ENCODE measurements around the gene MPZL1.

Gene MPZL1

DNA sequence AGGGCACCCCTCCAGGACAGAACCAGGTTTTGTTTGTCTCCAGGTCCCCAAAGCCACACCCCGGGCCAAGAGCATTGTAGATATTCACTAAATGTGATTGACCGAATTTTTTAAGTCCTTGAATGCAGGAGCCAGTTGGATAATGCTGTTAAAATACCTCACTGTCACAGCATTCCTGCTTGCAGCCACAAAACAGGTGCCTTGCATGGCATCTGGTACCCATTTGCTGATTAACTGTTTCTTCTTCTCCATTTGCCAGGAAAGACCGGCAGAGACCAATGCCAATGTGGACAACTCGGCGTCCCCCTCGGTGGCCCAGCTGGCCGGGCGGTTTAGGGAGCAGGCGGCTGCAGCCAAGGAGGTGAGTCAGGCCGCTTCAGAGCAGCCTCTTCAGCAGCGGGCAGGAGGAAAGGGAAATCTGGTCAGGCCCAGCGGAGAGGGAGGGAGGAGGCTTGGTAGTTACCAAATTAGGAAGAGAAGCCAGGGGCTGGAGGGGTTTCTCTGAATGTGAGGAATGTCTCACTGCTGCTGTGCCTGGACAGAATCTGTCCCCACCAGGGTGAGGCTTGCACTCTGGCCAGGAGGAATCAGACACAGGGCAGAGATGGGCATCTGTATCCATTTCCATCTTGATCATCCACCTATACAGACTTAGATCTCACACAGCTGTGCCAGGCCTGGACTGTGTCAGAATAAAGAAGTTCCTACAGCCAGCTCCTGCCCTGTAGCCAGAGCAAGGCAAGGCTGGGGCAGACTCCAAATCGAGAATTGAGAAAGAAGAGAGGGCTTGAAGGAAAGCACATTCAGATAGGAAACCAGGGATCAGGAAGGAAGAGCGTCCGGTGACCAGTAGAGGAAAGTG lies 37.9 kb upstream of the MPZL1 start:
- Mint-ChIP-seq H3K27me3 (no peaks in the 10 kb centered on the region), H3K27ac (peak overlapping the region; percentile 69), H3K4me3 (no peak overlapping the region), H3K9me3 (no peaks in the 10 kb centered on the region), H3K36me3 (ENCODE audit: low read depth) (peaks cover 17% of the 10 kb centered on the region), H3K4me1 (peaks cover 30% of the 10 kb centered on the region)
- DNase-seq (no peak), ATAC-seq (no peak)

DNA sequence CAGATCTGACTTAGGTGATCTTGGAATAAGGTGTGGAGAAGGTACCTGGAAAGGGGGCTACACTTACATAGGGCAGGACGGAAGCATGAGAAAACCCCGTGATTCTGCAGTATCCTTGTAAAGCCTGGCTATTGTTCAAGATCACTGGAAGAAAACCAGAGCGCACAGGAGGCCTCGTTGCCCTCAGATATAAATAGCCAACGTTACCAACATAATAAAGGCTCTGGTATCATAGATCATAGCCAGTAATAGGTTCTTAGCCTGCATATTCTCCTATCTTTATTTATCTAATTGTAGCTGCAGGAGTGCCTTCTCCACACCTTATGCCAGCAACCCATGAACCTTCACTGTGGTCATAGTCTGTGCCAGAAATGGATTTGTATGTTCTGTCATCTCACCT lies 35.9 kb upstream of the MPZL1 start:
- no peak overlapping the region for H3K4me3 Mint-ChIP-seq
- no peak for ATAC-seq
- H3K9me3 Mint-ChIP-seq, result no peaks in the 10 kb centered on the region
- no peaks in the 10 kb centered on the region for H3K27me3 Mint-ChIP-seq
- DNase-seq, result no peak
- peaks cover 45% of the 10 kb centered on the region for H3K4me1 Mint-ChIP-seq
- peaks cover 28% of the 10 kb centered on the region for H3K36me3 Mint-ChIP-seq (ENCODE audit: low read depth)
- H3K27ac Mint-ChIP-seq, result peak overlapping the region; percentile 17

DNA sequence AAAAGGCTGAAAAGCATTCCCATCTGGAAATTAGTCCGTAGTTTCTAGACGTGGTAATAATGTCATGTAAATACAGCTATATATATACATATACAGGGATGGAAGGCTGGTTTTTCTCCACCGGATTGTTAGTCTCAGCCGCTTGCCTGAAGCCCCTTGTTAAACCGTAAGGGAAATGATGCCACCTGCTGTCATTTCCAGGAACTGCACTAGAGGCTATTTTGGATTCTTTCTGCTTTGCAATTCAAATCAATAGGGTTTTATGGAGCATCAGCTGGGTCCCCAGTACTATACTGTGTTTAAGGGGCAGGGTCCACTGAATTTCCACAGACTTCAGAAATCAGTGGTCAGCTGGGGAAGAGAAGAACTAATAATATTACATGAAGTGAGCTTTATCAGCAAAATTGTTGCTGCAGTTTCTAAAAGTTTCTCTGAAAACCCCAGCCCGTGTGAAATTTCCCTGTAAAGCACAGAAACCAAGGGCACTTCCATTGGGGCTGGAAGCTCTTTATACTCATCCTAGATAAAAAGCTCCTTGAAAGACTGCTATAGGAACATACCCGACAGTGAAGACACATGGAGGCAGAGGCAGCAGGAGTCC lies 33.8 kb upstream of the MPZL1 start:
- Mint-ChIP-seq H3K27ac (peak overlapping the region; percentile 85), H3K27me3 (no peaks in the 10 kb centered on the region), H3K4me1 (peaks cover 35% of the 10 kb centered on the region), H3K36me3 (ENCODE audit: low read depth) (peaks cover 25% of the 10 kb centered on the region), H3K9me3 (no peaks in the 10 kb centered on the region), H3K4me3 (no peak overlapping the region)
- ATAC-seq (peak; percentile 33), DNase-seq (peak; percentile 86)

DNA sequence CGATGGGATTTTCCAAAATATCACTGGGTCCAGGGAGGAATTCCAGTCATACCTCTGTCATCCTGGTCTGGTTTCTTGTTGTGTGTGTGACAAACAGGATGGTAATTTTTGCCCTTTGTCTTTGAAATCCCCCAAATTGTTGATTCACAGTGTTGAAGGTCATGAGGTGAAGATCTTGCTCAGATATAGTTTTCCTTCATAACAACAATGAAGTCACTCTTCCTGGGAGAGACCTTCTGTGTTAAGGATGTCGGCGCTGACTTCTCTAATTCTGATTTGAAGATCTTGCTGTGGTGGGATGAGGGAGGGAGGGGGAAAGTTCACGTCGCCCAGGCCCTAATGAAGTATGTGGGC lies 32.2 kb upstream of the MPZL1 start:
- ATAC-seq (peak; percentile 62), DNase-seq (no peak)
- Mint-ChIP-seq H3K4me1 (peaks cover 34% of the 10 kb centered on the region), H3K9me3 (no peaks in the 10 kb centered on the region), H3K4me3 (no peak overlapping the region), H3K27ac (peak overlapping the region; percentile 83), H3K27me3 (no peaks in the 10 kb centered on the region), H3K36me3 (ENCODE audit: low read depth) (peaks cover 33% of the 10 kb centered on the region)

DNA sequence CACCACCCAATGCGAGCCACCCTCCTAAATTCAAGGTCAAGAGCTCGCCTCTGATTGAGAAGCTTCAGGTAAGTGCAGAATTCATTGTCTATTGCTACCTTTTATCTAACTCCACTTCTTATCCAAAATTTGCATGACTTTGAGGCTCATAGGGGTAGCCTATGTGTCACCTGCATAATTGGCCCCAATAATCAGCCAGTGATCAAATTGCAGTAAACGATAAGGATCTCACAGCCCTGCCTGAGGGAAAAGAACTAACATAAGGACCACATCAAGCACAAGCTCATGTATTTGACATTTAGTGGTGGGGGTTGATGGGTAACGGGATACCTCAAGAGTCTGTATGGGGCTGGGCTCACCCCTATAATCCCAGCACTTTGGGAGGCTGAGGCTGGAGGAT lies 31.7 kb upstream of the MPZL1 start:
- Mint-ChIP-seq H3K4me1 (peaks cover 33% of the 10 kb centered on the region), H3K4me3 (no peak overlapping the region), H3K36me3 (ENCODE audit: low read depth) (peaks cover 38% of the 10 kb centered on the region), H3K27me3 (no peaks in the 10 kb centered on the region), H3K27ac (peak overlapping the region; percentile 83), H3K9me3 (no peaks in the 10 kb centered on the region)
- ATAC-seq (peak; percentile 58), DNase-seq (no peak)

DNA sequence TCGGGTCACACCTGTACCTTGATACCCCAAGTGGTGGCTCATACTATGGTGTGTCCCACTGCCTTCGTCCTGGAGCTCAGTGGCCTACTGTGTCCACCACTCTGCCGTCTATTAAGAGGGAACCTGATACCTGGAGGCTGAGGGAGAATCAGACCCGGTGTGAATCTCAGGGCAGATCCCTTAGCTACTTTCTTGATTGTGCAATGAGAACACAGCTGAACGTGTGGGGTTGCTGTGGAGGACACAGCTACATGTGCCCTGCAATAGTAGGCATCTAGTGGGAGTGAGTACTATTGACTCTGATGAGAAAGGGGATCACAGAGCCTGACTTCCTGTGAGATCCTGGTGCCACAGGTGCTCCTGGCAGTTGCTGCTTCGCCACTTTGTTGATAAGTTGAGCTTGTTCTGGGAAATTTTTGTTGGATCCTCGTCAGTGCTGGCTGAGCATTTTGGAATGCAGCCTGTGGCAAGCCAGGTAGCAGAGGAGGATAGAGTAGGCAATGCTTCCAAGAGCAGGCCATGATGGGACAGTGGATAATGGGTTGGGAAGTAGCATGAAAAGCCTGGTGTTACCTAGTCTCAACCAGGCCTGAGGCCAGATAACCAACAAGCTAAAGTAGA lies 28.2 kb upstream of the MPZL1 start:
- peaks cover 55% of the 10 kb centered on the region for H3K36me3 Mint-ChIP-seq (ENCODE audit: low read depth)
- ATAC-seq (no peak), DNase-seq (no peak)
- H3K27ac Mint-ChIP-seq, result peak overlapping the region; percentile 62
- H3K4me1 Mint-ChIP-seq, result peaks cover 22% of the 10 kb centered on the region
- H3K4me3 Mint-ChIP-seq, result no peak overlapping the region
- H3K27me3 Mint-ChIP-seq, result no peaks in the 10 kb centered on the region
- H3K9me3 Mint-ChIP-seq, result no peaks in the 10 kb centered on the region

DNA sequence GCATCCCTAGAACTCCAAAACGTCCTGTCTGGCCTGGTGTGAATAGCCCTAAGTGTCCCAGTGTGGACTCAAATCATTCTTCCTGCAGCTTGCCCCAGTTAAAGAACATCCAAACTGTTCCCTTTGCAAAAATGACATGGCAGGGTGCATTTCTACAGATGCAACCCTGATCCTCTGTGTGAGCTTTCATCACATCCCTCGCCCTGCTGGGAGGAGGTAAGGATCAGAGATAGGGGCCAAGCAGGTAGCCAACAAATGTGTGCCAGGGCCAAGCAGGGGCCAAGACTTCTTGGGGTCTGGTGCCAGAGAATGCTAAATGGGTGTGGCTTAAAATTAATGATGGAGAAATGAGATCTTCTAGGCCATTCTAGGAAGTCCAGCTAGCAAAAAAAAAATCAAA lies 27.1 kb upstream of the MPZL1 start:
- ATAC-seq (no peak), DNase-seq (no peak)
- Mint-ChIP-seq H3K36me3 (ENCODE audit: low read depth) (peaks cover 59% of the 10 kb centered on the region), H3K27me3 (no peaks in the 10 kb centered on the region), H3K9me3 (no peaks in the 10 kb centered on the region), H3K4me1 (peaks cover 10% of the 10 kb centered on the region), H3K4me3 (no peak overlapping the region), H3K27ac (peak overlapping the region; percentile 62)

DNA sequence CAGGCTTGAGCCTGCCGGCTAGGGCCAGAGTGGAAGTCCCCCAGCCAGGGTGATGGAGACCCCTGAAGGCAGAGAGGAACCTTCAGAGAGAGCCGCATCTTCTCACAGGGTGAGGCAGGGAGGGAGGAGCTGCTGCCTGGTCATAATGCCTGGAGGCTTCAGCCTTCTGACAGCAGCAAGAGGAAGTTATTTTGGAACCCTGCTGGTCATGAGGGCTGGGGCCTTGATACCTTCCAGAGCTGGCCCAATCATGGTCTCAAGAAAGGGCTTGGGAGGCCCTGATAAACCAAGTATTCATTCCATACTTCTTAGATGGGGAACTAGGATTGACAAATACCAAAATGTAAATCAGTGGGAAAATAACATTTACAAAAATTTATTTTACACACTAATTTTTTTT lies 26.6 kb upstream of the MPZL1 start:
- Mint-ChIP-seq H3K27ac (peak overlapping the region; percentile 59), H3K27me3 (no peaks in the 10 kb centered on the region), H3K4me1 (peaks cover 8% of the 10 kb centered on the region), H3K36me3 (ENCODE audit: low read depth) (peaks cover 59% of the 10 kb centered on the region), H3K9me3 (no peaks in the 10 kb centered on the region), H3K4me3 (no peak overlapping the region)
- no peak for DNase-seq
- no peak for ATAC-seq

DNA sequence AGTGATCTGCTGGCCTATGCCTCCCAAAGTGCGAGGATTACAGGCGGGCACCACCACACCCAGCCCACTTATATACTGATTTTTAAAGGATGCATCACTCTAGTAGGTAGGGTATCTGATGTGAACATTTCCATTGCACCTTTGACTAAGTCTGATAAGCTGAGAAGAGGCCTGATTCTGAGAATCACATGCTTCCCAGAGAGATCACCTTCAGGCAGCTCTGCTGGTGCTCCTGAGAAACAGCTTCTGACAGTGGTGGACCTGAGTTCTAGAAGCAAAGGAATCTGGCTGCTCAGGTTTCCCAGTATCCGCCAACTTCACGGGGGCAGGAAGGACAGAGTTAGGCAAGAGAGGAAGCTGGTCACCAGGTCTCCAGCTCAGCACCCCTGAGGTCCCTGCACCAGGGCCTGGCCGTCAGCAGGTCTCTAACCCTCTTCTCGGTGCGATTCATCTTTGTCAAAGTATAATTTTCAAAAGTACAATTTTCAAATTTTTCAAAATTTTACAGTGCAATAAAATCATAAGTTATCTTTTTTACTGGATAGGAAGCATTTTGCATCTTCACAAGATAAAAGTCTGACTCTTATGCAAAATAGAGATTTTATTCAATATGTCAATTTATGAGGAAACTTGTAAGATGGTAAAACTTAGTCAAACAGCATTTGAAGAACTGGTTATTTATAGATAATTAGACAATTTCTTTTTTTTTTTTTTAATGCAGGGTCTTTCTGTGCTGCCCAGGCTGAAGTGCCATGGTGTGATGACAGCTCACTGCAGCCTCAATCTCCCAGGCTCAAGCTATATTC lies 25.8 kb upstream of the MPZL1 start:
- Mint-ChIP-seq H3K9me3 (no peaks in the 10 kb centered on the region), H3K27ac (no peak overlapping the region), H3K4me1 (peaks cover 2% of the 10 kb centered on the region), H3K36me3 (ENCODE audit: low read depth) (peaks cover 53% of the 10 kb centered on the region), H3K4me3 (no peak overlapping the region), H3K27me3 (no peaks in the 10 kb centered on the region)
- no peak for DNase-seq
- ATAC-seq, result no peak

DNA sequence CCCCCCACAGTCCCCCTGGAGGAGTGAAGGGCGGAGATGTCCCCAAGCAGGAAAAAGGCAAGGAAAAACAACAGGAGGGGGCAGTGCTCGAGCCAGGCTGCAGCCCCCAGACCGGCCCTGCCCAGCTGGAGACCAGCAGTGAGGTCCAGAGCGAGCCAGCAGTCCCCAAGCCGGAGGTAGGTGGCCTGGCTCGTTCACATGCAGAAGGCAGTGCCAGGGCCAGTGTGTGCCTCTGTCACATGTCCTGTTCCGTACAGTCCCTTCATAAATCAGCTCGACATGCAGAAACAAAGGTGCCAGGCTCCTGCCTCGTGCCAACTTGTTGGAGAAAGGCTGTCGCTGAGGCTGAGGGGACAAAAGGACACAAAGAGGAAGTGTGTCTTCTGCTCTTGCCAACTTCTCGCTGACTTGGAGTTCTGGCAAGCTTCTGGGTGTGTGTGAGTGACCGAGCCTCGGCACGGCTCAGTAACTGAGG lies 24.1 kb upstream of the MPZL1 start:
- no peak for DNase-seq
- Mint-ChIP-seq H3K27ac (no peak overlapping the region), H3K27me3 (no peaks in the 10 kb centered on the region), H3K4me1 (peaks cover 2% of the 10 kb centered on the region), H3K9me3 (no peaks in the 10 kb centered on the region), H3K4me3 (no peak overlapping the region), H3K36me3 (ENCODE audit: low read depth) (peaks cover 53% of the 10 kb centered on the region)
- ATAC-seq, result no peak

DNA sequence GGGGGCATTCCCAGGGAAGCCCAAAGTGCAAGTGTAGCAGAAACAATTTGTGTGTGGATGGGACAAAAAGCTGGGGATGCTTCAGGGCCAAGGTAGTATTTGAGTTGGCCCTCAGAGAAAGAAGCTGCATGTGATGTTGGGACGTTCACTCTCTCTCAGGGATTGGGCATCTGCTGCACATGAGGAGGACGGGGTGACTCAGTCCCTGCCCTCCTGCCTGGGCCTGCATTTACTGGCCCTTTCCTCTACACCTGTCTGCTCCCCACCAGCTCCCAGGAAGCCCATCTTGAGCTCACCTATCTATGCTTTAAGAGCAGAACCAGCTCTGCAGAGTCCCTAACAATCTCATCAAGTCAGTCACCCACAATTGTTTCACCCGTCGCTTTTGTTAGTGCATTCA lies 23.5 kb upstream of the MPZL1 start:
- no peaks in the 10 kb centered on the region for H3K27me3 Mint-ChIP-seq
- H3K27ac Mint-ChIP-seq, result no peak overlapping the region
- peaks cover 2% of the 10 kb centered on the region for H3K4me1 Mint-ChIP-seq
- H3K36me3 Mint-ChIP-seq (ENCODE audit: low read depth), result peaks cover 58% of the 10 kb centered on the region
- H3K9me3 Mint-ChIP-seq, result no peaks in the 10 kb centered on the region
- DNase-seq (no peak), ATAC-seq (no peak)
- no peak overlapping the region for H3K4me3 Mint-ChIP-seq

DNA sequence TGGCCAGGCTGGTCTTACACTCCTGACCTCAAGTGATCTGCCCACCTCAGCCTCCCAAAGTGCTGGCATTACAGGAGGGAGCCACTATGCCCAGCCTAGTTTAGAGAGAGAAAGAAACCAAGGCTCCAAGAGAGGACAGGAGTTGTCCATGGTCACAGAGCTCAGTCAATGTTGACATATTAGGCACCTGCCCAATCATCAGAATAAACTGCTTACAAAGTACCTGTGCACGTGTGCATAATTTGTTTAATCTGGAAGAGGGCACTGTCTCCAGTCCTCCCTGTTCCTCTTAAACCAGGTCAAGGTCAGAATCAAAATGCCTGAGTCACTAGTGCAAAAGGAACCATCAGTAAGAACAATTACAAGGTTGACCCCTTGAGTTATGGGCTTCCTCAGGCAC lies 20.3 kb upstream of the MPZL1 start:
- Mint-ChIP-seq H3K4me1 (peaks cover 4% of the 10 kb centered on the region), H3K27me3 (no peaks in the 10 kb centered on the region), H3K36me3 (ENCODE audit: low read depth) (peaks cover 45% of the 10 kb centered on the region), H3K9me3 (no peaks in the 10 kb centered on the region), H3K27ac (no peak overlapping the region), H3K4me3 (no peak overlapping the region)
- ATAC-seq (no peak), DNase-seq (no peak)

DNA sequence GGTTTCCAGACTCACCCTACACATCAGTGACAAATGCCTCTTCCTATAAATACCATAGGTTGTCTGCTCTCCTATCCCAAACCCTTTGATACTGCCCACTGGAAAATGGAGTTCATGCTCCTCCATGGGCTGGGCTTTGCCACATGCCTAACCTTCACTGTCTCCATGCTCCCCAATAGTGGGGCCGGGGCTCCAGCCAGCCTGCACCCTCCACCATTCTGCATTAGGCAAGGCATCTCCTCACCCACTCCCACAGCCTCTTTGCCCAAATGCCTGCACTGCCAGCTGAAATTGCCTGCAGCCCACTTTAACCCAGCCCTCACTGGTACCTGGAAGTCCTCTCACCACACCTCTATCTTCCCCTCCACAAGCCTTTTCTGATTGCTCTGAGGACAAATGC lies 18.2 kb upstream of the MPZL1 start:
- Mint-ChIP-seq H3K27me3 (no peaks in the 10 kb centered on the region), H3K9me3 (no peaks in the 10 kb centered on the region), H3K4me1 (peaks cover 23% of the 10 kb centered on the region), H3K27ac (no peak overlapping the region), H3K36me3 (ENCODE audit: low read depth) (peaks cover 28% of the 10 kb centered on the region), H3K4me3 (no peak overlapping the region)
- ATAC-seq (no peak), DNase-seq (no peak)

DNA sequence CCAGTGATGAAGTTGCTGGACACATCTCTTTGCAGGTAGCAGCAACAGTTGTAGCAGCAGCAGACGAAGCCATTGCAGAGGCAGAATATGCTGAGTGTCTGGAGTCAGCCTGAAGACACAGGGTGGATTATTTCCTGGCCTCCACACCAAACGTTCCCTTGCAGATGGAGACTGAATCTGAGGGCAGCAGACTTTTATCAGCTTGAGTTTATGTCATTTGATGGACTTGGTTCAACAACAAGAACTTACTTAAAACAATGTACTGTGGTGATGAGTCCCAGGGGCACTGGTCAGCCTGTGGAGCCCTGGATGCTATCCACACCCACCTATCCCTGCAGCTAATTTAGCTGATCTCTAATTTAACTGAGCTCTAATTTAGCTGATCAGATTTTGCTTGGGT lies 17.1 kb upstream of the MPZL1 start:
- H3K36me3 Mint-ChIP-seq (ENCODE audit: low read depth), result peaks cover 19% of the 10 kb centered on the region
- no peak overlapping the region for H3K4me3 Mint-ChIP-seq
- no peak overlapping the region for H3K27ac Mint-ChIP-seq
- no peaks in the 10 kb centered on the region for H3K9me3 Mint-ChIP-seq
- no peak for DNase-seq
- no peaks in the 10 kb centered on the region for H3K27me3 Mint-ChIP-seq
- H3K4me1 Mint-ChIP-seq, result peaks cover 33% of the 10 kb centered on the region
- ATAC-seq, result no peak

Data from activated naive CD8-positive, alpha-beta T cell treated with anti-CD3 and anti-CD28 coated beads, Interleukin-2, amount 50 U/mL, for 24 hours (primary cell).